Neural cell (in vitro differentiated cells): ENCODE measurements around the gene FRMPD3. TPM values are rescaled to one million over a fixed set of nuclear protein-coding genes. Genes with fewer than 3 reads are reported as not detected.

Experiments used
- H2AFZ ChIP-seq: fragments of 200-600, 300-800 bp; sonication (generic), shearing (Covaris generic); 2 replicates; pipeline ENCODE4 v1.6.0; 2014; ENCODE audit warnings: low read depth, mild to moderate bottlenecking, antibody characterized with exemption, low read length, moderate library complexity
- H3F3A ChIP-seq: fragments of 200-600 bp; shearing (Covaris generic); 2 replicates; pipeline ENCODE4 v1.6.1; 2016; ENCODE audit warnings: mild to moderate bottlenecking, moderate library complexity, mixed read lengths, antibody characterized with exemption, low read length; ENCODE audit not compliant: insufficient read depth, poor library complexity, severe bottlenecking
- H3K27ac ChIP-seq: fragments of 200-600, 300-800 bp; sonication (generic), shearing (Covaris generic); 2 replicates; pipeline ENCODE4 v1.5.1; 2014; ENCODE audit warnings: mild to moderate bottlenecking, low read length, moderate library complexity
- H3K27me3 ChIP-seq: fragments of 300-800, 200-600 bp; sonication (generic), shearing (Covaris generic); 2 replicates; pipeline ENCODE4 v1.6.0; 2014; ENCODE audit warnings: mild to moderate bottlenecking, low read depth, low read length, moderate library complexity; ENCODE audit not compliant: insufficient read depth
- H3K36me3 ChIP-seq: fragments of 300-800, 200-600 bp; sonication (generic), shearing (Covaris generic); 2 replicates; pipeline ENCODE4 v1.5.1; 2014; ENCODE audit warnings: mild to moderate bottlenecking, antibody characterized with exemption, low read length, moderate library complexity; ENCODE audit not compliant: insufficient read depth
- H3K4me2 ChIP-seq: fragments of 300-800, 200-600 bp; sonication (generic), shearing (Covaris generic); 2 replicates; pipeline ENCODE4 v1.6.0; 2014; ENCODE audit warnings: mild to moderate bottlenecking, low read length
- H3K4me3 ChIP-seq: fragments of 300-800, 200-600 bp; sonication (generic), shearing (Covaris generic); 2 replicates; pipeline ENCODE4 v1.5.1; 2014; ENCODE audit warnings: mild to moderate bottlenecking, low read length, moderate library complexity
- H3K79me2 ChIP-seq: fragments of 200-600 bp; shearing (Covaris generic); replicated peaks from 2 replicates; pipeline ENCODE4 v1.6.0; 2014; ENCODE audit warnings: mild to moderate bottlenecking, low read length, moderate library complexity; ENCODE audit not compliant: insufficient read depth
- H3K9ac ChIP-seq: fragments of 300-800, 200-600 bp; sonication (generic), shearing (Covaris generic); 2 replicates; pipeline ENCODE4 v1.6.1; 2016; ENCODE audit warnings: mild to moderate bottlenecking, low read length, mixed read lengths
- H3K9me2 ChIP-seq: fragments of 200-600 bp; shearing (Covaris generic); 2 replicates; pipeline ENCODE4 v1.6.1; 2016; ENCODE audit warnings: mild to moderate bottlenecking, low read length, mixed read lengths; ENCODE audit not compliant: insufficient read depth
- H3K9me3 ChIP-seq: fragments of 200-600, 300-800 bp; sonication (generic), shearing (Covaris generic); 2 replicates; pipeline ENCODE4 v1.6.1; 2016; ENCODE audit warnings: mild to moderate bottlenecking, mixed run types, low read length, moderate library complexity, mixed read lengths
- H4K20me1 ChIP-seq: fragments of 200-600 bp; shearing (Covaris generic); 2 replicates; pipeline ENCODE4 v1.6.1; 2016; ENCODE audit warnings: mild to moderate bottlenecking, mixed run types; ENCODE audit not compliant: insufficient read depth
- CTCF ChIP-seq: fragments of 450-650 bp; IDR thresholded peaks from 2 replicates; pipeline ENCODE4 v1.5.1; 2014; ENCODE audit warnings: antibody characterized with exemption, mild to moderate bottlenecking, moderate library complexity; ENCODE audit not compliant: poor library complexity, severe bottlenecking
- EP300 ChIP-seq: fragments of 450-650 bp; conservative IDR thresholded peaks from 2 replicates; pipeline ENCODE4 v1.6.1; 2014; ENCODE audit warnings: antibody characterized with exemption, mild to moderate bottlenecking, moderate library complexity; ENCODE audit not compliant: poor library complexity, severe bottlenecking
- EZH2 ChIP-seq: fragments of 200-600, 300-800 bp; shearing (Covaris generic), sonication (generic); IDR thresholded peaks from 2 replicates; pipeline ENCODE4 v1.6.1; 2014; ENCODE audit warnings: antibody characterized with exemption, low read length, borderline replicate concordance, mild to moderate bottlenecking; ENCODE audit not compliant: insufficient read depth, poor library complexity, severe bottlenecking
- MXI1 ChIP-seq: fragments of 450-650 bp; conservative IDR thresholded peaks from 2 replicates; pipeline ENCODE4 v1.6.1; 2014; ENCODE audit warnings: antibody characterized with exemption, mild to moderate bottlenecking; ENCODE audit not compliant: poor library complexity, severe bottlenecking
- POLR2AphosphoS5 ChIP-seq: IDR thresholded peaks from 2 replicates; pipeline ENCODE4 v1.6.1; 2012
- RAD21 ChIP-seq: fragments of 450-650 bp; conservative IDR thresholded peaks from 2 replicates; pipeline ENCODE4 v1.6.1; 2014; ENCODE audit warnings: antibody characterized with exemption, mild to moderate bottlenecking, moderate library complexity
- REST ChIP-seq: IDR thresholded peaks from 2 replicates; pipeline ENCODE4 v1.6.1; 2012; ENCODE audit warnings: borderline replicate concordance
- SMC3 ChIP-seq: fragments of 450-650 bp; conservative IDR thresholded peaks from 2 replicates; pipeline ENCODE4 v1.6.1; 2014; ENCODE audit warnings: antibody characterized with exemption, mild to moderate bottlenecking, moderate library complexity; ENCODE audit not compliant: poor library complexity
- TAF1 ChIP-seq: IDR thresholded peaks from 2 replicates; pipeline ENCODE4 v1.6.1; 2012; ENCODE audit warnings: low read depth
- polyA plus RNA-seq: library from polyadenylated mRNA; depleted of rRNA; stranded (reverse); fragments of >200 nt; gene quantifications from 2 replicates; pipeline ENCODE4 v1.2.3, GENCODE V29; 2014

The FRMPD3 gene
- polyA plus RNA-seq, 1 donor from 2014 or later = 0.45 TPM

DNA sequence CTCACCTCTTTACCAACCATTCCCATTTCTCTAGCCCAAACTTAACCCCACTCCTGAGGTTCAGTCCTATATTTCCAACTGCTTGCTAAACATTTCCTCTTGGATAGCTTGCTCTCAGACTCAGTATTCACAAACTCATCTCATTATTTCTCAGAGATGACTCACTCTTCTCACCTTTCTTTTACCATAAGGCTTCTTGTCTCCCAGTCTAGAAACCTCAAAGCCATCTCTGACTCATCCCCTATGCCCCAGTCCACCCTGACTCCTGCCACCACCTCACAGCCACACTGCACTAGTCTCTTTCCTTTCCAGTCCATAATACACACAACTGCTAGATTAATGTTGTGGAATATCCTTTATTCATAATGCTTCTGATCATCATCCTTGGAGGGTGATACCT, 4.8 kb downstream of the FRMPD3 start:
- Histone ChIP-seq H3K9ac (no peak overlapping the region), H3K27ac (no peak overlapping the region), H3K79me2 (no peaks in the 10 kb centered on the region), H3K9me3 (no peaks in the 10 kb centered on the region), H3F3A (no peaks in the 10 kb centered on the region), H3K9me2 (no peaks in the 10 kb centered on the region), H3K36me3 (no peaks in the 10 kb centered on the region), H3K27me3 (no peaks in the 10 kb centered on the region), H2AFZ (no peak overlapping the region), H4K20me1 (no peaks in the 10 kb centered on the region), H3K4me2 (no peak overlapping the region), H3K4me3 (no peak overlapping the region)
- TF ChIP-seq SMC3 (no peak), RAD21 (no peak), REST (no peak), MXI1 (no peak), EZH2 (no peak), POLR2AphosphoS5 (no peak), EP300 (no peak), TAF1 (no peak), CTCF (no peak)

GRCh38 chrX:107457289-107457688, 7.8 kb downstream of the FRMPD3 start:
- Histone ChIP-seq H3K9ac (no peak overlapping the region), H4K20me1 (no peaks in the 10 kb centered on the region)
- TF ChIP-seq EZH2 = no peak
- no peak for TF ChIP-seq POLR2AphosphoS5
- TF ChIP-seq RAD21 = no peak
- TF ChIP-seq CTCF = no peak
- no peak for TF ChIP-seq TAF1
- no peak for TF ChIP-seq MXI1
- no peak for TF ChIP-seq REST

More at GRCh38 chrX:107457289-107457688, 7.8 kb downstream of the FRMPD3 start:
- H3K4me3 ChIP-seq = no peak overlapping the region
- H3K36me3 ChIP-seq = no peaks in the 10 kb centered on the region
- H3K9me2 ChIP-seq = no peaks in the 10 kb centered on the region
- no peaks in the 10 kb centered on the region for H3K79me2 ChIP-seq
- H3F3A ChIP-seq = no peaks in the 10 kb centered on the region
- no peak overlapping the region for H3K27ac ChIP-seq
- no peaks in the 10 kb centered on the region for H3K9me3 ChIP-seq
- no peaks in the 10 kb centered on the region for H3K27me3 ChIP-seq
- no peak overlapping the region for H2AFZ ChIP-seq
- H3K4me2 ChIP-seq = no peak overlapping the region
